Chondrocyte (in vitro differentiated cells): ENCODE measurements around the gene CFAP47. TPM values are rescaled to one million over a fixed set of nuclear protein-coding genes. Genes with fewer than 3 reads are reported as not detected.

Experiments used
- DNase-seq: peaks from one replicate; pipeline ENCODE4 v3.0.0; 2021; ENCODE audit warnings: mixed read lengths, low spot score
- H3K27ac Mint-ChIP-seq: one replicate; pipeline ENCODE4 v1.8.0; 2021; ENCODE audit warnings: mild to moderate bottlenecking, moderate library complexity, mixed read lengths; ENCODE audit not compliant: unreplicated experiment
- H3K27me3 Mint-ChIP-seq: 2 replicates; pipeline ENCODE4 v1.8.0; 2021; ENCODE audit warnings: low read depth, mixed read lengths
- H3K36me3 Mint-ChIP-seq: 2 replicates; pipeline ENCODE4 v1.8.0; 2021; ENCODE audit warnings: low read depth, mixed read lengths
- H3K4me1 Mint-ChIP-seq: 2 replicates; pipeline ENCODE4 v1.8.0; 2021; ENCODE audit warnings: low read depth, mild to moderate bottlenecking, mixed read lengths
- H3K4me3 Mint-ChIP-seq: one replicate; pipeline ENCODE4 v1.8.0; 2021; ENCODE audit warnings: mild to moderate bottlenecking, moderate library complexity, mixed read lengths; ENCODE audit not compliant: unreplicated experiment
- H3K9me3 Mint-ChIP-seq: 2 replicates; pipeline ENCODE4 v1.8.0; 2021; ENCODE audit warnings: low read depth, mixed read lengths
- total RNA-seq: library from RNA; stranded (reverse); gene quantifications from 3 replicates; pipeline ENCODE4 v1.2.1, GENCODE V29; 2021
- TF ChIP-seq, protein P1 (sequence below): fragments of 200-600 bp; sonication (generic); IDR thresholded peaks from 2 replicates; pipeline ENCODE4 v1.5.0; 2021; ENCODE audit warnings: antibody characterized with exemption, mild to moderate bottlenecking, moderate library complexity

CFAP47 gene
- total RNA-seq, 1 donor from 2014 or later = not detected

DNA sequence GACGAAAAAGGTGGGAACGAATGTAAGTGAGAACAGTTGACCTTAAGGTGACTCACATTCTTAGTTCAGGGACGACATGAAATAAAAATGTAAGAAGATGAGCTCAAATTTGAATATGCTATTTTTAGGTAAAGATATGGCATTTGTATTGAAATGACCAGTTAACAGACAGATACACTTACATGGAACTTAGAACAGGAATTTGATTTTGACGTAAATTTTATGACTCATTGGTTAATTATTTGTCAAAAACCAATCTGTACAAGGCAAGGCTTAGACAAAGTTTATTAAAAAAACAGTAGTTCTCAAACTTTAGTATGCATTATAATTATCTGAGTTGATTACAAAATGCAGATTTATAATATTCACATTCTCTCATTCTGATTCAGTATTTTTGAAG, 469.4 kb downstream of the CFAP47 start:
- Mint-ChIP-seq H3K27me3 (no peaks in the 10 kb centered on the region), H3K4me3 (no peak overlapping the region), H3K9me3 (peaks cover 16% of the 10 kb centered on the region), H3K27ac (no peak overlapping the region), H3K36me3 (no peaks in the 10 kb centered on the region), H3K4me1 (no peaks in the 10 kb centered on the region)
- DNase-seq = no peak
- TF ChIP-seq, protein P1, sequence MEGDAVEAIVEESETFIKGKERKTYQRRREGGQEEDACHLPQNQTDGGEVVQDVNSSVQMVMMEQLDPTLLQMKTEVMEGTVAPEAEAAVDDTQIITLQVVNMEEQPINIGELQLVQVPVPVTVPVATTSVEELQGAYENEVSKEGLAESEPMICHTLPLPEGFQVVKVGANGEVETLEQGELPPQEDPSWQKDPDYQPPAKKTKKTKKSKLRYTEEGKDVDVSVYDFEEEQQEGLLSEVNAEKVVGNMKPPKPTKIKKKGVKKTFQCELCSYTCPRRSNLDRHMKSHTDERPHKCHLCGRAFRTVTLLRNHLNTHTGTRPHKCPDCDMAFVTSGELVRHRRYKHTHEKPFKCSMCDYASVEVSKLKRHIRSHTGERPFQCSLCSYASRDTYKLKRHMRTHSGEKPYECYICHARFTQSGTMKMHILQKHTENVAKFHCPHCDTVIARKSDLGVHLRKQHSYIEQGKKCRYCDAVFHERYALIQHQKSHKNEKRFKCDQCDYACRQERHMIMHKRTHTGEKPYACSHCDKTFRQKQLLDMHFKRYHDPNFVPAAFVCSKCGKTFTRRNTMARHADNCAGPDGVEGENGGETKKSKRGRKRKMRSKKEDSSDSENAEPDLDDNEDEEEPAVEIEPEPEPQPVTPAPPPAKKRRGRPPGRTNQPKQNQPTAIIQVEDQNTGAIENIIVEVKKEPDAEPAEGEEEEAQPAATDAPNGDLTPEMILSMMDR = no peak

DNA sequence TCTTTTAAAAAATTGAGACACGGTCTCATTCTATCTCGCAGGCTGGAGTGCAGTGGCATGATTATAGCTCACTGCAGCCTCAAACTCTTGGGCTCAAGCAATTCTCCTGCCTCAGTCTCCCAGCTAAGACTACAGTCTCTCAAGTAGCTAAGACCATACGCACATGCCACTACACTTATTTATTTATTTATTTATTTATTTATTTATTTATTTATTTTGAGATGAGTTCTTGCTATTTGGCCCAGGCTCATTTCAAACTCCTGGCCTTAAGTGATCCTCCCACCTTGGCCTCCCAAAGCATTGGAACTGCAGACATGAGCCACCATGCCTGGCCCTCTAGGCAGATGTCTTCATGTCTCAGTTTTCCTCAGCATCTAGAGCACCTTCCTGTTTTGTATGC, 482.2 kb downstream of the CFAP47 start:
- Mint-ChIP-seq H3K9me3 (peaks cover 8% of the 10 kb centered on the region), H3K27ac (no peak overlapping the region), H3K4me1 (no peaks in the 10 kb centered on the region), H3K4me3 (no peak overlapping the region), H3K27me3 (no peaks in the 10 kb centered on the region), H3K36me3 (no peaks in the 10 kb centered on the region)
- TF ChIP-seq, protein P1 = no peak
- DNase-seq = no peak

DNA sequence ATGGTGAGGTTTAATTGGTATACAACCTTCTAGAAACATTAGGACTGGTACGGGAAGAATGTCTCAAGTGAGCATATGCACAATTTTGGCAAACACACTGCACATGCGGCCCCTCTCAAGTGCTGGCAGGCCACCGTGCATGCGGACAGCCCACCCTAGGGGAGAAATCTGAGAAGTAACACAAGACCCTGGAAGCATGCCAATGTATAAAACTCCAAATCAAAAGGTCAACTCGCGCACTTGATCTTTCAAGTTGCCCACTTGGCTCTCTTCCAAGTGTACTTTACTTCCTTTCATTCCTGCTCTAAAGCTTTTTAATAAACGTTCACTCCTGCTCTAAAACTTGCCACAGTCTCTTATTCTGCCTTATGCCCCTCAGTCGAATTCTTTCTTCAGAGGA, 488.3 kb downstream of the CFAP47 start:
- Mint-ChIP-seq H3K9me3 (peaks cover 4% of the 10 kb centered on the region), H3K27ac (no peak overlapping the region), H3K27me3 (no peaks in the 10 kb centered on the region), H3K4me3 (no peak overlapping the region), H3K36me3 (no peaks in the 10 kb centered on the region), H3K4me1 (no peaks in the 10 kb centered on the region)
- TF ChIP-seq, protein P1 = no peak
- no peak for DNase-seq

DNA sequence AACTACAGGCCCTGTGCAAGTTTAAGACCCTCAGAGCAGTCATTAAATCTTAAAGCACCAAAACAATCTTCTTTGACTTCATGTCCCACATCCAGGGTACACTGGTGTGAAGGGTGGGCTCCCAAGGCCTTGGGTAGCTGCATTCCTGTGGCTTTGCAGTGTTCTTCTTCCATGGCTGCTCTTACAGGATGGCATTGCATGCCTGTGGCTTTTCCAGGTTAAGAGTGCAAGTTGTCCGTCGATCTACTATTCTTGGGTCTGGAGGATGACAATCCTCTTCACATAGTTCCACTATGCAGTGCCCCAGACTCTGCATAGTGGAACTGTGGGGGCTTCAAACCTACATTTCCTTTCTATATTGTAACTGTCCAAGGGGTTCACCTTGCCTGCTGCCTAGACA, 494.5 kb downstream of the CFAP47 start:
- Mint-ChIP-seq H3K4me1 (no peaks in the 10 kb centered on the region), H3K27ac (no peak overlapping the region), H3K9me3 (peaks cover 24% of the 10 kb centered on the region), H3K4me3 (no peak overlapping the region), H3K36me3 (no peaks in the 10 kb centered on the region), H3K27me3 (no peaks in the 10 kb centered on the region)
- TF ChIP-seq, protein P1 = no peak
- no peak for DNase-seq

DNA sequence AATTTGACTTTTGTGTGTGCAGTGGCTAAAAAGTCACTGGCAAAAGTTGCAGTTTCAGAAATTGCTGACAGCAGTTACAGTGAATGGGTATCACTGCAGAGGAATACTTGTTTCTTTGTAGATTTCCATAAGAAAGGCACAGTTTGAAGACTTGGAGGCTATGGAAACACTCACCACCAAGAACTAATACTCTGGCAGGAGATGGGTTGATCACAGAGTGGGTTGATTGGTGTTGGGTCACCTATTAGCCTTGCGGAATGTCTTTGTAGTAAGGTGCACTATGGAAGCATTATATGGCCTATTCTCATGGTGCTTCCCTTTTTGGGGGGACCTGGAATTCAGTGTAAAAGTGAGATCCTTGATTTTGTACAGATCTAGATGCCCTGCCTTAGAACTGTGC, 502.8 kb downstream of the CFAP47 start:
- Mint-ChIP-seq H3K9me3 (peaks cover 2% of the 10 kb centered on the region), H3K4me1 (no peaks in the 10 kb centered on the region), H3K27me3 (no peaks in the 10 kb centered on the region), H3K4me3 (no peak overlapping the region), H3K27ac (no peak overlapping the region), H3K36me3 (no peaks in the 10 kb centered on the region)
- TF ChIP-seq, protein P1 = no peak
- no peak for DNase-seq
